ENCODE data around the gene INF2. TPM values are rescaled to one million over a fixed set of nuclear protein-coding genes. Genes with fewer than 3 reads are reported as not detected.

INF2 gene
- total RNA-seq, 1 experiment from 2014 or later = 58.3 TPM

GRCh38 chr14:104734051-104734587, 44.7 kb downstream of the INF2 start:
- Histone ChIP-seq H3T11ph (ENCODE audit: low read length) (no peak overlapping the region), H4K8ac (replicated peaks; ENCODE audit: insufficient read length, low read depth, low read length) (no peak overlapping the region), H2BK20ac (ENCODE audit: low read depth, low read length, poor library complexity, severe bottlenecking) (no peak overlapping the region), H4K20me1 (ENCODE audit: control insufficient read depth, insufficient read depth, insufficient read length) (no peaks in the 10 kb centered on the region), H2BK12ac (ENCODE audit: insufficient read length, low read depth, low read length) (no peak overlapping the region), H3K4me2 (ENCODE audit: insufficient read depth, insufficient read length, low read length) (no peak overlapping the region), H3K56ac (ENCODE audit: insufficient read length, low read depth, low read length) (no peak overlapping the region), H2BK120ac (ENCODE audit: low read depth, low read length, poor library complexity, severe bottlenecking) (no peak overlapping the region), H4K5ac (ENCODE audit: insufficient read length, low read depth, low read length) (no peak overlapping the region), H2AK5ac (ENCODE audit: insufficient read length, low read length) (no peak overlapping the region), H3K18ac (ENCODE audit: insufficient read length, low read depth, low read length) (no peak overlapping the region), H3K4ac (ENCODE audit: low read depth, low read length) (no peak overlapping the region), H2BK5ac (ENCODE audit: insufficient read length, low read length) (no peak overlapping the region), H3K4me1 (ENCODE audit: insufficient read depth, low read length) (no peaks in the 10 kb centered on the region), H4K91ac (ENCODE audit: insufficient read length, low read depth, low read length) (no peak overlapping the region), H2AFZ (ENCODE audit: low read length) (no peak overlapping the region), H3K23me2 (ENCODE audit: insufficient read length, low read depth, low read length, poor library complexity, severe bottlenecking) (no peaks in the 10 kb centered on the region), H3K23ac (ENCODE audit: insufficient read length, low read depth, low read length) (no peak overlapping the region), H3K79me2 (ENCODE audit: insufficient read depth, low read length) (no peaks in the 10 kb centered on the region), H3K79me1 (ENCODE audit: insufficient read depth, low read depth, low read length, poor library complexity, severe bottlenecking) (no peaks in the 10 kb centered on the region), H3K27me3 (ENCODE audit: insufficient read depth, low read length) (no peaks in the 10 kb centered on the region; the same call in 1 of the 2 replicates), H3K9ac (ENCODE audit: extremely low read depth, insufficient read length, low read length) (no peak overlapping the region), H3K27ac (ENCODE audit: insufficient read length, low read depth, low read length) (no peak overlapping the region), H3K9me3 (ENCODE audit: control insufficient read depth, low read depth, low read length) (no peaks in the 10 kb centered on the region), H2BK15ac (ENCODE audit: low read depth, low read length) (no peak overlapping the region), H3K14ac (ENCODE audit: insufficient read depth, low read length) (no peak overlapping the region)
- no peak for TF ChIP-seq CTCF (conservative IDR thresholded peaks at IDR 0.05)
- H3K9me3 Mint-ChIP-seq = peaks cover 0 to 1% of the 10 kb centered on the region in 2 experiments; a peak in 1 of 5 replicates
- H3K36me3 Mint-ChIP-seq (ENCODE audit: insufficient read depth in 1 of 3, low read depth in 3 of 3) = no peaks in the 10 kb centered on the region; a peak in 2 of 7 replicates
- peaks cover 18% of the 10 kb centered on the region for H3K27me3 Mint-ChIP-seq (ENCODE audit: low read depth)
- peaks cover 0 to 3% of the 10 kb centered on the region in 2 experiments; a peak in 1 of 4 replicates for H3K4me1 Mint-ChIP-seq
- no CpG with 5 or more reads among the region's 6 CpGs for WGBS (ENCODE audit: extremely low coverage, insufficient read length, low lambda C conversion rate)
- H3K27ac Mint-ChIP-seq = no peak overlapping the region
- no peak for DNase-seq
- no peak overlapping the region for H3K4me3 Mint-ChIP-seq

Measured in H9 (cell line).